Measurements from ENCODE around the gene CENPU. TPM values are rescaled to one million over a fixed set of nuclear protein-coding genes. Genes with fewer than 3 reads are reported as not detected.
A peak's percentile ranks its signal among the peaks of the same experiment; 100 is the strongest.
"Not testable (repeated sequence)": the region's sequence is repeated elsewhere in the genome, so short reads cannot be mapped to it uniquely, and the experiment has no call there.

Gene CENPU
- total RNA-seq, 1 donor from 2014 or later, result 52.1 TPM

DNA sequence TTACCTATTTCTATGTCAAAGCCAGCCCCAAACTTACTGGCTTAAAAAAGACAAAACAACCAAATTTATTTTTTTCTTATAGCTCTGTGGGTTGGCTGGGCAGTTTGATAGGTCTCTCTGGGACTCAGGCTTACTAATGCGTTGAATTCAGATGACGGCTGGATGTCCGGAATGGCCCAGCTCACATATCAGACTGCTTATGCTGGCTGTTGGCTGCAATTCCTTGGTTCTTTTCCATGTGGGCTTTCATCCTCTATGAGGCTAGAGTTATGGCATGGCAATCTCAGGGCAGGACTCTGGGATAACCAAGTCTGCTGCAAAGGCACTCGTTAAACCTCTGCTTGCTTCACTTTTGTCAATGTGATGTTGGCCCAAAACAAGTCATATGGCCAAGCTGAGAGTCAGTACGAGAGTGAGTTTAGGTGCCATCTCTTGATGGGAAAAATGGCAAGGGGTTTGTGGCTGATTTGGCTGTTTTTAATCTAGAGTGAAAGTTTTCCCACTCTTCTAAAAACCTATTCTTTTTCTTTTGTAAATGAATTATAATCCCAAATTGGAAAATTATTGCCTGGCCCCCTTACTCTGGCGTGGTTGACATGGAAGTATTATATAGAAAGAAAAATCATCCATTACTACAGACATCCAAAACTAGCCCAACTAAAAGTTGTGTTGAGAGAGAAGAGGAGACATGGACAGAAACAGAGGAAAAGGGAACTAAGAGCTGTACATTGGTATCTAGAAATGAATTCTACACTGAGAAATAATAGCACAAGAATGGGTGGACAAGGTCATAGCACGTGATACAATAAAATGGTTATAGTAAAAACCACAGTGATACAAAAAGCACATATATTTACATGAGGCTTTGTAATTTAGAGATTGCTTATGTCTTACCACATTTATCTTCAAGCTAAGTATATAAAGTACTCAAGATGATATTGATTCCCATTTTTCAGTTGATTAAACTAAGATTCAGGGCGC is 77.7 kb downstream of the CENPU start:
- Mint-ChIP-seq H3K36me3 (peaks cover 12% of the 10 kb centered on the region), H3K27me3 (no peaks in the 10 kb centered on the region), H3K27ac (no peak overlapping the region), H3K9me3 (no peaks in the 10 kb centered on the region), H3K4me3 (no peak overlapping the region), H3K4me1 (ENCODE audit: unreplicated experiment) (peaks cover 7% of the 10 kb centered on the region)
- TF ChIP-seq, protein P1, sequence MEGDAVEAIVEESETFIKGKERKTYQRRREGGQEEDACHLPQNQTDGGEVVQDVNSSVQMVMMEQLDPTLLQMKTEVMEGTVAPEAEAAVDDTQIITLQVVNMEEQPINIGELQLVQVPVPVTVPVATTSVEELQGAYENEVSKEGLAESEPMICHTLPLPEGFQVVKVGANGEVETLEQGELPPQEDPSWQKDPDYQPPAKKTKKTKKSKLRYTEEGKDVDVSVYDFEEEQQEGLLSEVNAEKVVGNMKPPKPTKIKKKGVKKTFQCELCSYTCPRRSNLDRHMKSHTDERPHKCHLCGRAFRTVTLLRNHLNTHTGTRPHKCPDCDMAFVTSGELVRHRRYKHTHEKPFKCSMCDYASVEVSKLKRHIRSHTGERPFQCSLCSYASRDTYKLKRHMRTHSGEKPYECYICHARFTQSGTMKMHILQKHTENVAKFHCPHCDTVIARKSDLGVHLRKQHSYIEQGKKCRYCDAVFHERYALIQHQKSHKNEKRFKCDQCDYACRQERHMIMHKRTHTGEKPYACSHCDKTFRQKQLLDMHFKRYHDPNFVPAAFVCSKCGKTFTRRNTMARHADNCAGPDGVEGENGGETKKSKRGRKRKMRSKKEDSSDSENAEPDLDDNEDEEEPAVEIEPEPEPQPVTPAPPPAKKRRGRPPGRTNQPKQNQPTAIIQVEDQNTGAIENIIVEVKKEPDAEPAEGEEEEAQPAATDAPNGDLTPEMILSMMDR (conservative IDR thresholded peaks at IDR 0.05), result no peak
- DNase-seq (ENCODE audit: extremely low spot score, unreplicated experiment), result no peak

DNA sequence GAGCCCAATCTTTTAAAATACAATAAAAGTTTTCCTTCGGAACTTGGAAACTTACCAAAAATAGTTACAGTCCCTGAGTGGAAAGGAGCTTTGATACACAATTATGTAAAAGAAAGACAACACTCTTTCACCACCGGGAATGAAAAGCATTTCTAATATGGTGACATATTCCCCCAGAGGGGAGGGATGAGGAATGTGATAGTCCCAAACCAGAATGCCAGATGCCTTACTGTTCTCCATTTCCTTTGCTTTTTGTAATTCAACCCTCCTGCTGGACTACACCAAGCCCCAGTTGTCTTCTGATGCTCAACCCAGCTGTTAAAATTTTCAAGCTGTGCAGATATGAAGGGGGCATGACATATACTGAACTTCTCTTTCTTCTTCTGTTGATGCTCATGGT is 80.2 kb downstream of the CENPU start:
- Mint-ChIP-seq H3K4me3 (no peak overlapping the region), H3K27me3 (no peaks in the 10 kb centered on the region), H3K9me3 (no peaks in the 10 kb centered on the region), H3K4me1 (ENCODE audit: unreplicated experiment) (peaks cover 14% of the 10 kb centered on the region), H3K36me3 (peaks cover 9% of the 10 kb centered on the region), H3K27ac (no peak overlapping the region)
- no peak for DNase-seq (ENCODE audit: extremely low spot score, unreplicated experiment)
- TF ChIP-seq, protein P1 (conservative IDR thresholded peaks at IDR 0.05), result no peak

DNA sequence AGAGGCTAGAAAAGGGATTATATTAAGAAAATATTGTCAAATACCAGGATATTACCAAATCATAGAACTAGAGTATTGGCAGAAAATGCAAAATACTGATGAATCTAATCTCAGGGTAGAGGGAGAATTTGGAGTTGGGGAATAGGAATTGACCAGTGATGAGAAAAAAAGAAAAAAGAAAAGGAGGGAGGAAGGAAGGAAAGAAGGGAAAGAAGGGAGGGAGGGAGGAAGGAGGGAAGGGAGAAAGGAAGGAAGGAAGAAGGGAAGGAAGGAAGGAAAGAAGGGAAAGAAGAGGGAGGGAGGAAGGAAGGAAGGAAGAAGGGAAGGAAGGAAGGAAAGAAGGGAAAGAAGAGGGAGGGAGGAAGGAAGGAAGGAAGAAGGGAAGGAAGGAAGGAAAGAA is 81.2 kb downstream of the CENPU start:
- not testable (repeated sequence) for H3K4me3 Mint-ChIP-seq; H3K9me3 Mint-ChIP-seq; H3K27ac Mint-ChIP-seq; DNase-seq (ENCODE audit: extremely low spot score, unreplicated experiment); H3K36me3 Mint-ChIP-seq; H3K27me3 Mint-ChIP-seq
- peaks cover 21% of the 10 kb centered on the region for H3K4me1 Mint-ChIP-seq (ENCODE audit: unreplicated experiment)

DNA sequence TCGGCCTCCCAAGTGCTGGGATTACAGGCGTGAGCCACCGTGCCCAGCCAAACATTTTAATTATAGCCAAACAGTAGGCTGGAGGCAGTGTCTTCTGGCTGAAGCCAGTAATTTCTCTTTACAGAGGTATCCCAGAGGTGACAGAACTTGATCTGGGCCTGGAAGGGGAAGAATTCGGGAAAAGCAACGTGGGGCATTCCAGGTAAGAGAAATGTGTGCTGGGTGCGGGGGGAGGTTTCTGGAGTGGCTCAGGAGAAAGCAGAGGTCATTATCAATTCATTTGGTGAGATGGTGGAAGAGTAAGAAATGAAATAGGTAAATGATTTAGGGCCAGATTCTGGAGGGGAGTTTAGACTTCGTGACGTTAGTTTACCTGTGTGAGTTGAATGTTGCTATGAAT is 82.0 kb downstream of the CENPU start:
- TF ChIP-seq, protein P1 (conservative IDR thresholded peaks at IDR 0.05), result no peak
- peaks cover 8% of the 10 kb centered on the region for H3K36me3 Mint-ChIP-seq
- H3K4me3 Mint-ChIP-seq, result no peak overlapping the region
- peaks cover 28% of the 10 kb centered on the region for H3K4me1 Mint-ChIP-seq (ENCODE audit: unreplicated experiment)
- no peaks in the 10 kb centered on the region for H3K27me3 Mint-ChIP-seq
- no peaks in the 10 kb centered on the region for H3K9me3 Mint-ChIP-seq
- H3K27ac Mint-ChIP-seq, result no peak overlapping the region
- no peak for DNase-seq (ENCODE audit: extremely low spot score, unreplicated experiment)

DNA sequence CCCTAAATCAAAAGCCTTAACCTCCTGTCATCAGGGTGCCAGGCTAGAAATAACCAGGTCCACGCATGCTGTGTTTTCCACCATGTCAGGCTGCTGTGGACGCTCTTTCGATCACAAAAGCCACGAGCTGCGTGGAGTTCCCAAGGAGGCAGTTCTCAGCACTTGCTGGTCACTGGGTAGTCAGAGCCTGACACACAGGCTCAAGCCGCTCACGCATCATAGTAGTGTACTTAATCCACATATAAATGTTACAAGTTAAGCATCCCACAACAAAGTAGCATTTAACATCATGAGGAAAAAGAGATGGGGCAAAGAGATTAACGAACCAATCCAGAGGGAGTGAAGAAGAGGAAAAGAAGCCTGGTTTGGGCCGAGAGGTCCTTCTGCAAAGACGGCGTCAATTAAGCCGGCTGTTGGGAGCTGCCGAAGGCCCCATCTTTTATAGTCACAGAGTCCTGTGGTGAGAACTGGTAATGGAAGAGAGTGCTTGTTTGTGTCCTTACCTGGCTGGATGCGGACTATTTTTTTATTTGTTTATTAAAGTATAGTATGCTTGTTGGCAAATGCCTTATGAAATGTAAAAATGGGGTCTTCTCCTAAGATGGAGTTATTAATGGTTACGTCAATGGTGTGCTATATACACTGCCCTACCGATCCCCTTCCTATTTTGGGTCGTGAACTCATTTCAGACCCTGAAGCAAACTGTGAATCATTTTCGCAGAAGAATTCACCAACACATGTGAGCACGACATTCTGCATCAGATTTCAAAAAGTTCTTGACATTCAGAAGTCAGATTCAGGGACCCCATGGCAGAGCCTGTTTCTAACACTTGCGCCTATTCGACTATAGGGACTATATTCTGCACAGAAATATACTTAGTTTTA is 83.7 kb downstream of the CENPU start:
- peak overlapping the region; percentile 89 for H3K27ac Mint-ChIP-seq
- H3K4me3 Mint-ChIP-seq, result peak overlapping the region; percentile 89
- H3K4me1 Mint-ChIP-seq (ENCODE audit: unreplicated experiment), result peaks cover 41% of the 10 kb centered on the region
- no peak for DNase-seq (ENCODE audit: extremely low spot score, unreplicated experiment)
- H3K27me3 Mint-ChIP-seq, result no peaks in the 10 kb centered on the region
- H3K9me3 Mint-ChIP-seq, result no peaks in the 10 kb centered on the region
- peaks cover 5% of the 10 kb centered on the region for H3K36me3 Mint-ChIP-seq
- TF ChIP-seq, protein P1 (conservative IDR thresholded peaks at IDR 0.05), result peak; percentile 49

Measured in type B pancreatic cell (in vitro differentiated cells).